ENCODE data around the gene SLC38A10.
A peak's percentile ranks its signal among the peaks of the same experiment; 100 is the strongest.

The SLC38A10 gene

DNA sequence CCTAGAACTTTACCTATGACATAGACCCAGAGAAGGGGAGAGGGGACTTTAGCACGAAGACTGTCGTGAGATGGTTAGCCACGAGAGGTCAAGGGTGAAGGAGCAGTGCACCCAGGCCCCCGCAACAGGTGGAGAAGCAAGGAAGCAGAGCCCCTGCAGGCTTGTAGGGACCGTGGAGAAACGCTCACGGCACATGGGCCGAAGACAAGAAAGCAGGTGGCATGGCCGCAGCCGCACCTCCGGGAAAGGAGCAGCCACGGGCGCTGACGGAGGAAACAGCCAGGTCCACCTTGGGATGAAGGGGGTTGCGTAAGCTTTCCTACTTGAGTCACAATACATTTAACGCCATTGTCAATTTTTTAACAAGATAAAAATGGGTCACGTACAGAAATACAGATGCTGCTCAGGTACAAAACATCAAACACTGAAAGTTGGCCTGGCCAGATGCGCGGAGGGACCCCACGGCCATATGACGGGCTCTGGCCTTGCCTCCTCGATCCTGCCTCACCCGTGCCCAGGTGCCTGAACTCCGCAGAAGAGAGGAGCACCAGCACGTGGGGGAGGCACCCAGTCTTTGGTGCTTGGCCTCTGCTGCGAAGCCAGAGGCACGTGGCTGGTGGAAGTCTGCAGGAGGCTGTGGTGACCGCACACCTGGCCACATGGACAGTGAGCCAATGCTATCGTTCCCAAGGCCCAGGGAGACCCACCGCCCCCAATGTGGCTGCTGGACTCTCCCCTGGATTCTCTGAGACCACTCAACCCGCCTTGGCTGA, 21.2 kb downstream of the SLC38A10 start:
- DNase-seq: no peak

DNA sequence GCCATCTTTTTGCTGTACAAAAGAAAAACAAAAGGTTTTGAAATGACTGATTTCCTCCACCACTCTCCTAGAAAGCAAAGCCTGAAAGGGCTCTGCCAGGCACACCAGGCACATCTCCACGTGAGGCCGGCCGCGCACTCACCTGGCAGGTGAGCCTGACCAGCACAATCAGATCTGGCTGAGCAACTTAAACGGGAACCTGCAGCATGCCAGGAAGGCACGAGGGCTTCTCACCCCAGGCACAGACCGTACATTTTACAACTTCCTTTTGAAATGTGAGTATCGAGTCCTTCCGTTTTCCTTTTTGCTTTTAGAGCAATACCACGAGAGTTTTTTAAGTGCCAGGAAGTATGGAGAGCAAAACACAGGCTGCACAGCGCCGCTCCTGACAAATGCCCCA, 22.5 kb downstream of the SLC38A10 start:
- no peak for DNase-seq

DNA sequence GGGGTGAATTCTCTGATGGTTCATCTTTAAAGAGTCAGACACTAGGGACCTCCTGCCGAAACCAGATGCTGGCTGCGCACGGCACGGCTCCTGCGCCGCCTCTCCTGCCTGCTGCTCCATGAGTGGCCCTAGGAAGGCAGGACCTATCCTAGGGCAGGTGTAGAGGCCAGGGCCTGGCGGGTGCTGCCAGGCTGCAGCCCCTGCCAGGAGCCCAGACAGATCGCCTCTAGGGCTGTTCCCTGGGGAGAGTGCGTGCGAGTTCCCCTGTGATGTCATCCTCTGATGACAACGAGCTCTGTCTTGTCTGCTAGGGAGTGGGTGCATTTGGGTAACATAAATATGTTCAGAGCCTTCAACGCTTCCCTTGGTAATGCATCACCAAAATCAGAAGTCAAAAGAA, 23.9 kb downstream of the SLC38A10 start:
- no peak for DNase-seq

DNA sequence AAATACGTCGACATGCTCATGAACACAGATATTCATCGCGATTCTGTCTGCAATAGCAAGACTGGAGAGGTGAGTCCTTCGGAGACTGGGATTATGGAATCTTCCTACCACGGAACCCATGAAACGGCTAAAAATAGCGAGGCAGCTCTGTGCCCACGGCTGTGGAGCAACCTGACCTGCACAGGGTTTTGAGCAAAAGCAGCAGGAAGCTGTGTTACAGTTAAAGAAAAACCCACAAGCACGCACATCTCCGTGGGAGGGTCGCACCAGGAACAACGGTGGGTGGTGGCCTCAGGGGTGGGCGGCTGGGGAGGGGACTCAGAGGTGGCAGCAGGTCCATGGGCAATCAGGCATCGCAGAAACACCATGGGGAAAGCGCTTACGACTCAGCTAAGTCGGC, 24.8 kb downstream of the SLC38A10 start:
- no peak for DNase-seq

DNA sequence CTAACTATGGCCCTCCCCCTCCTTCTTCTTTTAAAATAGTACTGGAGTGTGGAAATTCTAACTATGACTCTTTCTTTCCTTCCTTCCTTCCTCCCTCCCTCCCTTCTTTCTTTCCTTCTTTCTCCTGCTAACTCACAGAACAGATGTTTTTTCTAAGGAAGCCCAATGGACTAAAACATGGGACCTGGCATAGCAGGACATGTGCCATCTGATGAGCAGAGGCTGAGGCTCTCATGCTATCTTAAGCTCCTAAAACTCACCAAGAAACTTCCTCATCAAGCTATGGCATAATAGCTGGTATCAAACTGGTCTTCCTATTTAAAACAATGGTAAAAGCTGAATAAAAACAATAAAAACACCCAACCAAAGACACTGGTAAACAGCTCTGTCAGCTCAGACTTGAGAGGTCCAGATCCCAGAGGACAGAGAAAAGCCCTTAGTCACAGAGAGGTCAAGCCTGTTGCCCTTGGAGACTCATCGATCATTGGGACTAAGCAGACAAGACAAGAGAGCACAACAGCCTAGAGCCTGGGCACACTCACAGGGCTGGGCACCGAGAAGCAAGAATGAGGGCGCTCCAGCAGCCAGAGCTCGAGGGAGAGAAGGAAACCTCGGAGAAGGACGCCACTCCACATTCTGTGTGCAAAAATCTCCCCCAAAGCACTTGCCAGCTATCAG, 27.6 kb downstream of the SLC38A10 start:
- DNase-seq: no peak

DNA sequence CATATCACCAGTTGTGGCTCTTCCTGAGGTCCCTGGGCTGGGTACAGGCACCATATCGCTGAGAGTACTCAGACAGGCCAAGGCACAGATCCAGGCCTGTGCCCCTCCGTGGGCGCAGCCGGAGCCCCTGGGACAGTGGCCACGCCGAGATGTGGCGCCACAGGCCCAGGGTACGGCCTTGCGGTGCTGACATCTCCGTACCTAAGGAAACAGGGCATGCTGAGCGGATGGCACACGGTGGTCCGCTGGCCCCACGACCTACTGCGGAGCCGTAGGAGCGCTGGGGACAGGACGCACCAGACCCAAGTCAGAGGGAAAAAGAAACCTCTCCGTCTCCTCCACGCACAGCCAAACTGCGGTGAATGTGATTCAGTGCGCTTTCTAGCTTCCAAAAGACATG, 29.5 kb downstream of the SLC38A10 start:
- DNase-seq: no peak

DNA sequence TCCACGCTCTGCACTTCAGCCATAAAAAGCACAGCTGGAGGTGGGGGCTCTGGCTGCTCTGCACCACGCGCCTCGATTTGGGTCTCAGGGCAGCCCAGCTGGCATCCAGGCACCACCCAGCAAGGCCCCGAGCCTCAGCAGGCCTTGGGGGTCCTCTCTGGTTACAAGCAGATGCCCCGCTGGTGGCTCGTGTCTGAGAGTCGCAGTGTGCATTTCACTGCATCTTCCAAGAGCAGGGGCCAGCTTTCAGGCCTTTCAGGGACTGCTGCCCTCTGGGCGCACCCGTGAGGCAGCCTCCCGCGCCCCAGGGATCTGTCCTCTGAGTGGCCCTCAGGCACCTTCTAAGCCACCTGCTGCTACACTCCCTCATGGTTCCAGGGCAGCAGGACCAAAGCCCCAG, 30.5 kb downstream of the SLC38A10 start:
- no peak for DNase-seq

DNA sequence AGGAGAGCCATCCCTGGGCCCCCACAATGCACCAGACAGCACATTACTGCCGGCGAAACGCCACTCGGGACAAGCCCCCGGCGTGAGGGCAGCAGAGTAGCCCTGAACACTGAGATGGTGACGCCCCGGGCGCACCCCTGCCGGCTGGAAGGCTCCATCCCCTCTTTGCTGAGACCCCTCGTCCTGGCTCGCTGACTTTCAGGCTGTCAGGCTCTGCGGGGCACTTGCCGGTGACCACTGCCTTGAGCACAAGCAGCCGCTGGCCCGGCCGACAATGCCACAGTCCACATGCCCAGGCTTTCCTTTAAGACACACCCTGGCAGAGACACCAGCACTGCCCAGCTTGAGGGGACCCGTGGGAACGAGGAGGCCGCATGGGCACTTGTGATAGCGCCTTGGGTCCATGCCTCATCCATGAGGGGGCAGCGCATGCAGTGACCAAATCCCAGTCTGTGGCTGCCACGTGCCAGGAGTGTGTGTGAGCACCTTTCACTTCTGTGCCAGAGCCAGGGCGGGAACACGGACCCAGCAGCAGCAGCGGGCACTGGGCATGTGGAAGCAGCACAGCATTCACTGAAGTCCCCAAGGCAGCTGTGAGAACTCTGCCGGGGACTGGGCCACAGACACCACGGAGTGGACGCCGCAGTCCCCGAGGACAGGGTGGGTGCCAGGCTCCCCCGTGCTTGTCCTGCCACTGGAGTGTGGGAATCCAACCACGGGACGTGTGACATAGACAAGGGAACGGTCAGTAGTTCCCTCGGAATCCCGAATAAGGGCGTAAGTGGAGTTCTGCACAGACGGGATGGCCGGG, 31.5 kb downstream of the SLC38A10 start:
- no peak for DNase-seq

DNA sequence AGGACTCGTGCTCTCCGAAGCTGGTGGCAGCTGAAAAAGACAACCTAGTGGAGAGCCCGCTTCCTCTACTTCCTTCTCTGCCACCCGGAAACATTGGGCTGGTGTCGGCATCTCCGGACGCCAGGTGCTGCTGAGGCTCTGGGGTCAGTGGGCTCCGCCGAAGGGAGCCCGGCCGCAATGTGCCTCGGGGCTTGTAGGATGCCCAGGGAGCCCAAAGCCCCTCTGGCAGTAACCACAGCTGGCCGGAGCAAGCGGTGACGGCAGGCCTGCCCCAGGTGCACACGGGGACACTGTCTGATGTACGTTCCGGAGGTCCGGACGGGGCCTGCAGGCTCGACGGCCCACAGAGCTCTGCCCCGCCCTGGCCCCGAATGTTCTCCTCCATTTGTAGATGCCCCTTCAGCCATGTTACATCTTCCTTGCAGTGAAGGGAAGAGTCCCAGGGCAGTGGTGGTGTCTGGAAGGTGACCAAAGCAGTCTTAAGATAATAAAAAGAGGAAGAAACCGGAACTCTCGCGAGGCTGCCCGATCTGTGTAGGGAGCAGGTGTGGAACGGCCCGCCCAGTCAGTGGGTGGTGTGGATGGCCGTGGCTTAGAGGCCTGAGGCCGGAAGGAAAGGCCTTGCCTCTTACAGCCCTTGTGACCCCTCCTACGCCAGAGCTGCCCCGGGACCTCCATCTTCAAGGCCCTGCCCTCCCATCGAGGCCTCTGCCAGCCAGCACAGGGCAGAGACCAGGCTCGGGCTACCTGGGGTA, 33.3 kb downstream of the SLC38A10 start:
- DNase-seq: no peak

DNA sequence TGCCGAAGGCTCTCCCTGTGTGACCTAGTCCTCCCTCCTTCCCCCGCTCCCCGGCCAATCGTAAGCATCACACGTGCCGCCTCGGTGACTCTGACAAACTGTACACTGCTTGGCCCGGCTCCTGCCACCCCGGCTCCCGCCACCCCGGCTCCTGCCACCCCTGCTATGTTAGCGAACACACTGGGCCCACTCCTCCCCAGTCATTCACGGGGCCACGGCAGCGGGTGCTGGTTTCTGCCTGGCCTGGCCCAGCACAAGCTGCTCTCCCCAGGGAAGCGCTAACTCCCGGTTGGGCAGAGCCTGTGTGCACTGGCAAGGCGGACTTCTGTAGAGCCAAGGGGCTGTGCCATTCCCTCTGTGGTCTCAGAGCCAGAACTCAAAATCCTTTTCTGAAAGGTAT, 34.0 kb downstream of the SLC38A10 start:
- no peak for DNase-seq

DNA sequence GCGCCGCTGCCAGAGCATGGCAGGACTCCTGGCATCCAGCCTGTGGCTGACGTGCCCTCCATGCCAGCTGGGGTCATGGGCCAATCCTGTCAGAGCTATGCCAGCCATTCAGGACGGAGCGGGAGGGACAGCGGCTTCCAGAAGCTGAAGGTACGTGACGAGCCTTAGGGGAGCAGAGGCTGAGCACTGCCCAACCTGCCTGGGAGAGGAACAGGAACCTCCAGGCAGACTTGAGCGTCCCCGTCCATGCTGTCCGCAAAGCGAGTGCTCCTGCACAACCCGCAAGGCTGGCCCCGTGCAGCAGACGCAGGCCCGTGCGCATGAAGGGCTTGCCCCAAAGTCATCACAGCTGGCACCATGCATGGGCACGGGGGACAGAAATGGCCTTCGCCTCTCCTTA, 34.5 kb downstream of the SLC38A10 start:
- DNase-seq: no peak

DNA sequence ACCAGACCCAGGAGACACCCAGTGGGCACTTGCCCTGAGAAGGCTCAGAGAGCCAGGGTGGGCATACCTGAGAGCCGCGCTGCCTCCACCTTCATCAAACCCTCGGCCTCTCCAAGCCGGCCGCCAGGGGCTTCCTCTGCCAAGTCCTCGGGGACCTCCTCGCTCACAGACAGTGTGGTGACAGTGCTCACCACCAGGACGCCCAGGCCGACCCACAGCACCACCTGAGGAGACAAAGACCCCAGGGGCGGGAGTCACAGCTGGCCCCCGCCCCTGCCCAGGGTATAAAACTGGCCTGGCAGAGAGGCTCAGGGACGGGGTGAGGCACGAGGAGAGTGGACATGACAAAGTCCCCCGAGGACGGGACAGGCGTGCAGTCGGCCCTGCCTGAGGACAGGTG, 34.9 kb downstream of the SLC38A10 start:
- DNase-seq: no peak

DNA sequence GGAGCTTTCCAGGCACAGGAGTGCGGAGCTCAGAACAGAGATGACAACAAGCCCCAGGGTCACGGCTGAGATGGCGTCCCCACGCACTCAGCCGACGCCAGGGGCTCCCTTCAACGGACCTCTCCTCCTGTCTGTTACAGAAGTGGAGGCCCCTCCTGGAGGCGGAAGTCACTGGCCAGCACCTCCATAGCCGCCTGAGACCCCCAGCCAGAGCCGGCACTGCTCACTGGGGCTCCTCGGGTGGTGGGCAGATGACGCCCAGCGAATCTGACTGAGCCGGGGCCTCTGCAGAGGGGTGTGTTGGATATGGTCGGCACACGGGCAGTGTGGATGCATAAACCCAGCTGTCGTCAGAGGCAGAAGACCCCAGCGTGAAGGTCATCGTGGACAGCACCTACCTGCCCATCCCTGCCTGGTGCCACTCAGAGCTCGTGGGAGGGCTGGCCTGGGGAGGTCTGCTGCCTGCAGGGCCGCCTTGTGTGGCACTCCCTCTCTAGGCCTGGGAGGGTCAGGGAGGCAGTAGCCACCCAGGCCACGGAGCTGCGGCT, 36.0 kb downstream of the SLC38A10 start:
- DNase-seq: no peak

DNA sequence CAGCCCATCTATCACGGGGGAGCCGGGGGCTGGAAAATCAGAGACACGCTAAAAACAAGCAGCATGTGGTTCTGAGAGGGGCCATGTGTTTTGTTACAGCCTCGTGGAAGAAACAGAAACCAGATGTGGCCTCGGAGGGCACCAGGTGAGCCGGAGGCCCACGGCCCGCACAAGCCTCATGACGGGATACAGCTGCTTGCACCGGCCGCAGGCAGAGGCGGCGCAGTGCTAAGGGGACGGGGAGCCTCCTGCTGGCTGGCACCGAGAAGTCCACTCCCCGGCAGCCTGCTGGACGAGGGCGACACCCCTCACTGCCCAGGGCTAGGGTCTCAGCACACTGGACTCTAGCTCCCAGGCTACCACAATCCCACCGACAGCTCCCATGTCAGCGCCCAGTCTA, 36.8 kb downstream of the SLC38A10 start:
- DNase-seq: no peak

DNA sequence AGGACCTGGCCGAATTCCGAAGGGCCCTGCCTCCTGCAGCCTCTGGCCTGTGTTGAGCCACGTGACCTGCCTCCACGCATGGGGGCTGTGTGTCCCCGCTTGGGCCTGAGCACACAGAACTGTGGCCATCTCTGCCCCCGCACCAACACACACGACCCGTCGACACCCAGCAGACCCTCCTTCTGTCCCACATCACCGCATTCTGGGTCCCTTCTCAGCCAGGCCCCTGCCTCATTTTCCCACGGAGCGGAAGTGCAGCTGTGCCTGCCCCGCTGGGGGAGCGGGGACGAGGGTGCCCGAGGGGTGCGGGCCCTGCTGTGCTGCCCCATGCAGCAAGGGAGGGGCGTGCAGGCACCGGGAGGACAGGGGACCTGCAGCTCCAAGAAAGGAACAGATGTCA, 37.6 kb downstream of the SLC38A10 start:
- no peak for DNase-seq

DNA sequence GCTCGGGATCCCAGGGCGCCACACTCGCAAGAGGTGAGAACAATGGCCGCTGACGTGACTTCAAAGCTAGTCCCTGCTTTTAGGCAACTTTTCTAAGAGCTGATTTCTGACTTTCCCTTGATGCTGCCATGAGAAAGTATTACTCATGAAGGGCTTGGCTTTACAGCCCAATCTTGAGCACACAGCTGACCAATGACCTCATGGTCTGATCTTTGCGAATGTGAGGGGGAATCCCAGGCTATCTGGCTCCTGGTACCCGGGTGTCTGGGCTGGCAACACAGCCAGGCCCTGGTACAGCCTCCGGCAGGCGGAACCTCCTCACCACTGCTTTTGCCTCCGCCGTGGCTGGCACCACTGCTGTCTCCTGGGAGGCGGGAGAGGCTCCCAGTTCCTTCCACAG, 38.5 kb downstream of the SLC38A10 start:
- DNase-seq: no peak

DNA sequence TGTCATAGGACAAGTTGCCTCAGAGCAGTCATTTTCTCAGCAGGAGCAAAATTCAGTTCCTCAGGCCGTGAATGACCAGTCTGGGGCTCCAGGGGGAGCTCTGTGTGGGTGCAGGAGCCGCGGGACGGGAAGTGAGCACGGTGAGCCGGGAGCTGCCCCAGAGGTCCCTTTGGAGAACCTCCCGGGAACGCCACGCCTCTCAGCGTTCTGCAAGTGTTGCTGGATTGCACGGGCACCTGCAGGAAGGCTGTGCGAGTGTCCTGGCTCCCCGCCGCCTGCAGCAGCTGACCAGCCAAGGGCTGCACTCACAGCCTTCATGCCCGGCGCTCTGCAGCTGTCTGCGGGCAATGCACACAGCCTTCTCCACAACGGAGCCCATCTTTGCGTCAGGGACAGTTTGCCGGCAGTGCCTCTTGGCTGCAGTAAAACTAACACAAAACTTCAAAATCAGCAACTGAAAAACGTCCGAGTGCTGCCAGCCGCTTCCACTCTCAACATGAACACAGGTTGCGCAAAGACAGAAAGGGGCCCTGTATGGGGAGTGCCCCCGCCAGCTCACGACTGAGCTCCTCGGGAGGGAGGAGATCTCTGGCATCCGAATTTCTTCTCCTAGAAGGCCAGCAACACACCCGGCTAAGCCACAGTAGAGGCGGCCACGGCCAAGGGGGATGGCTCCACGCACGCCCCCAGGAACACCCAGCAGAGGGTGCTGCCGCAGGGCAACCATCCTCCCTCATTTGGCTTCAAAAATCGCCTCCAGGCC, 40.0 kb downstream of the SLC38A10 start:
- no peak for DNase-seq

DNA sequence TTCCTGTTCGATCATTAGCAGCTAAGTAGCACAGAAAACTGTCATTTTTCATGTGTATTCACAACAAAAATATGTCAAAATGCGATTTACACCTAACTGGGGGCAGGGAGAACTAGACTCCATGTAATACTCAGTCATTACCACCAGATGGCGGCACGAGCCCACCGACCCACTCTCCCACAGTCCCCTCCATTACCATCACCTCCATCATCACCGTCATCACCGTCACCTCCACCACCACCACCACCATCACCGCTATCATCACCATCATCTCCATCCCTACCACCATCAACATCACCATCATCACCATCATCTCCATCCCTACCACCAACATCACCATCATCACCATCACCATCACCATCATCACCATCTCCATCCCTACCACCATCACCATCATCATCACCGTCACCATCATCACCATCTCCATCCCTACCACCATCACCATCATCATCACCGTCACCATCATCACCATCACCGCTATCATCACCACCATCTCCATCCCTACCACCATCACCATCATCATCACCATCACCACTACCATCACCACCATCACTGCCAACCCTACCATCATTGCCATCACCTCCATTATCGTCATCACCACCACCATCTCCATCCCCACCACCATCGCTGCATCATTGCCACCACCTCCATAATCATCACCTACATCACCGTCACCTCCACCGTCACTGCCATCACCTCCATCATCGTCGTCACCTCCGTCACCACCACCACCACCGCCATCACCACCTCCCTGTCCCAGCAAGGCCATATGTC, 41.6 kb downstream of the SLC38A10 start:
- DNase-seq: peak; percentile 55

DNA sequence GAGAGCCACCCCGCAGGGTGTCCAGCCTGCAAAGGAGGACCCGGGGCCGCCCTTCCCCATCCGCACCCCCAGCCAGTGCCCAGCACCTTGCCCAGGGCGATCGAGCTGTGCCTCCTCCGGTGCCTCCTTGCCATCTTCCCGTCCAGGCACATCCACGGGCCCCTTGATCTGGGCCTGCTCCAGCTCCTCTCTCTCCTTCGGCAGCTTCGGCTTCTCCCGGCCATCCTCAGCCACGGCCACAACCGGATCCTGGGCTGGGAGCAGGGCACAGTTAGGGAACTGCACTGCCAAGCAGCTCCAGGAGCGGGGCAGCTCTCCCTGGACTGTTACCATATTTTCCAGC, 42.1 kb downstream of the SLC38A10 start:
- DNase-seq: no peak

DNA sequence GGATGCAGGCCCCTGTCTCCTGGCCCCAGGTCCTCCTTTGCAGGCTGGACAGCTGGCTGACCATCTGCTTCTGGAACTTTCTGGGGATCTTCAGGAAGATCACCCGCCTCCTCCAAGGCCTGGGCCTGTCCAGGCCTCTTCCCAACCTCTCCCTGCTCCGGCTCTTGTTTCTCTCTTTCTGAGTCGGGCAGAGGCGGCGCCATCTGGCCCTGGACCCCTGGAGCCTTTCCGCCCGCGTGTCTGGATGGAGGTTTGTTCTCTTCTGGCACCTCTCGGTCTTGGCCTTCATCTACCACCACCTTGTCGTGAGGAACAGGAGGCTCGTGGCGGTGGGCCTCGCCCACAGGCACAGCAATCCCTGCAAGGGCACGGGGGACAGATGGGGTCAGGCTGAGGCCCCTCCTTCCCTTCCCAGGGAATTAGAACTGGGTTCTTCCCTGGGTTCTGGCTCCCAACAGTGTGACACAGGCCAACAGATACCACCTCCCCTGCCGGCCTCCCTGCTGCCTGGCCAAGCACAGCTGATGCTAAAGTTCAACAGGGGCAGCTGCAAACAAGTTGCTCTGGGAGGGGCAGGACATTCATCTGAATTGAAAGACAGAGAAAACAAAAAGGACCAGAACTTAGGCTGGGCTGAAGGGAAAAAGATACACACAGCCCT, 42.7 kb downstream of the SLC38A10 start:
- DNase-seq: no peak

All from effector CD4-positive, alpha-beta T cell (primary cell).